OCI-LY3 (cell line): ENCODE measurements around the gene ZNF438.

ENCODE experiments used
- H2AFZ ChIP-seq: fragments of 200-600, 300-600 bp; shearing (Covaris generic); 2 replicates; pipeline ENCODE4 v1.6.0; 2014; ENCODE audit warnings: antibody characterized with exemption, low read depth, low read length
- H3K27ac ChIP-seq: fragments of 200-600, 300-600 bp; sonication (generic); 2 replicates; pipeline ENCODE4 v1.5.1; 2014; ENCODE audit warnings: mild to moderate bottlenecking, low read length, moderate library complexity, mixed read lengths
- H3K27me3 ChIP-seq: fragments of 200-600, 300-600 bp; sonication (generic); 2 replicates; pipeline ENCODE4 v1.6.1; 2014; ENCODE audit warnings: low read depth, low read length, mixed read lengths
- H3K36me3 ChIP-seq: fragments of 200-600, 300-600 bp; sonication (generic); replicated peaks from 2 replicates; pipeline ENCODE3; 2014; ENCODE audit warnings: low read depth, low read length, mixed read lengths
- H3K4me1 ChIP-seq: fragments of 300-600, 200-600 bp; sonication (generic); 2 replicates; pipeline ENCODE4 v1.6.1; 2014; ENCODE audit warnings: low read length, mixed read lengths
- H3K4me2 ChIP-seq: fragments of 200-600, 300-600 bp; sonication (generic); 2 replicates; pipeline ENCODE4 v1.6.1; 2014; ENCODE audit warnings: low read length, mixed read lengths
- H3K4me3 ChIP-seq: fragments of 300-600, 200-600 bp; sonication (generic); 2 replicates; pipeline ENCODE4 v1.5.1; 2014; ENCODE audit warnings: antibody characterized with exemption, mild to moderate bottlenecking, low read length, moderate library complexity
- H3K79me2 ChIP-seq: fragments of 300-600, 200-600 bp; shearing (Covaris generic); 2 replicates; pipeline ENCODE4 v1.6.1; 2014; ENCODE audit warnings: mild to moderate bottlenecking, low read length, mixed read lengths
- H3K9ac ChIP-seq: fragments of 300-600, 200-600 bp; shearing (Covaris generic); 2 replicates; pipeline ENCODE4 v1.6.0; 2014; ENCODE audit warnings: mild to moderate bottlenecking, low read length, moderate library complexity
- H3K9me3 ChIP-seq: fragments of 200-600, 300-600 bp; shearing (Covaris generic); 2 replicates; pipeline ENCODE4 v1.6.1; 2014; ENCODE audit warnings: low read length, mixed read lengths; ENCODE audit not compliant: insufficient read depth
- H4K20me1 ChIP-seq: fragments of 200-600, 300-600 bp; sonication (generic); 2 replicates; pipeline ENCODE4 v1.6.1; 2016; ENCODE audit warnings: low read length, mixed read lengths; ENCODE audit not compliant: insufficient read depth
- CTCF ChIP-seq: fragments of 200-600, 300-600 bp; sonication (generic); IDR thresholded peaks from 2 replicates; pipeline ENCODE4 v1.5.1; 2014; ENCODE audit warnings: antibody characterized with exemption, low read length, low read depth
- EZH2phosphoT487 ChIP-seq: fragments of 200-600 bp; shearing (Covaris generic); IDR thresholded peaks from 2 replicates; pipeline ENCODE4 v1.6.1; 2018; ENCODE audit warnings: antibody characterized with exemption, mixed run types, low read depth

ZNF438 gene

DNA sequence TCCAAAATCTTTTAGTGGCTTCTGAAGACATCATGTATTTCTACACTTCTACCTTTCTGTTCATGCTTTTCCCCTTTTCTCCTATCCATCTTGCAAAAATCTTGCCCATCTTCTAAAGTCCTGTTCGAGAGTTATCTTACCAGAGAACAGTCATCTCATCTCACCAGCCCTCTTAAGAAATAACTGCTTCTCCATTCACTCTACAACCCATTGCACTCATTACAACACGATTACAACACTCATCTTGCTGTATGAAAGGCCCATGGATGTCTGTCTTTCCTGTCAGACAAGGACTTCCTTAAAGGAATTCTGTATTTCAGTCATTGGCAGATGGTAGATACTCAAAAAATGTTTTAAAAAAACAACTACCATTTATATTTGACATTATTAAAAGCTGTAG lies 30.8 kb downstream of the ZNF438 start:
- H3K27me3 ChIP-seq, result no peaks in the 10 kb centered on the region

DNA sequence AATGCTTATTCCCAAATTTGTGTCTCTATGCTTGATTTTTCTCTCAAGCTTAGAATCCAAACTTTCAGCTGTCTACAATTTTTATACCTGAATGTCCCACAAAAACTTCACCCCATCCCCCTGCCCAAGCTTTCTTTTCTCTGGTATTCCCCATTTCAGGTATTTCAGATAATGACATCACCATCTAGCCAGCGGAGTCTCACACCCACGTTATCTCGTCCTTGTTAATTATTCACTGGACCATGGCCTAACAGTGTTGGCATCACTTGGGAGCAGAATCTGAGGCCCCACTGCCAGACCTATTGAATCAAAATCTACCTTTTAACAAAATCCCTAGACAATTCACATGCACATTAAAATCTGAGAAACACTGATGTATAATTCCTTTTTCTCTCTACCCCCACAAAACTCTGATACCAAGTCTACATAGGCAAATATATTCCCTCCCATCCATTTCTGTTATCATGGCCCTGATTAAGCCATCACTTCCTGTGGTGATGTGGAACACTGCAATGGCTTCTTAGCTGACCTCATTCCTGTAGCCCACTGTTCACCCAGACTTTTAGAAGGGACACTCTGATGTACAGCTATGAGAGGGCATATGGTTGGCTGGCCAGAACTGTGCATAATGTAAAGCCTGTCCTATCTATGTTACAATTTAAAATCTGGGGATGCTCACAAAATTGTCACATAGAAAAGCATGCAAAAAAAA lies 31.4 kb downstream of the ZNF438 start:
- no peaks in the 10 kb centered on the region for H3K27me3 ChIP-seq
- no peak overlapping the region for H3K4me3 ChIP-seq
- H2AFZ ChIP-seq, result no peak overlapping the region
- no peaks in the 10 kb centered on the region for H3K79me2 ChIP-seq
- peaks cover 4% of the 10 kb centered on the region for H3K36me3 ChIP-seq
- no peak overlapping the region for H3K9ac ChIP-seq
- TF ChIP-seq CTCF (no peak), EZH2phosphoT487 (no peak)
- H3K27ac ChIP-seq, result no peak overlapping the region
- no peak overlapping the region for H3K4me2 ChIP-seq
- no peaks in the 10 kb centered on the region for H4K20me1 ChIP-seq
- peaks cover 7% of the 10 kb centered on the region for H3K9me3 ChIP-seq
- H3K4me1 ChIP-seq, result peaks cover 52% of the 10 kb centered on the region

More for the DNA sequence above, 30.8 kb downstream of the ZNF438 start:
- Histone ChIP-seq H3K36me3 (no peaks in the 10 kb centered on the region), H4K20me1 (no peaks in the 10 kb centered on the region), H3K4me3 (no peak overlapping the region), H3K27ac (no peak overlapping the region), H3K9me3 (0 out of 2 replicates have a peak, but pooled peaks cover under 1% of the 10 kb centered on the region), H3K4me2 (no peak overlapping the region), H3K4me1 (peaks cover 58% of the 10 kb centered on the region), H2AFZ (no peak overlapping the region), H3K79me2 (no peaks in the 10 kb centered on the region), H3K9ac (no peak overlapping the region)
- no peak for TF ChIP-seq CTCF
- no peak for TF ChIP-seq EZH2phosphoT487

DNA sequence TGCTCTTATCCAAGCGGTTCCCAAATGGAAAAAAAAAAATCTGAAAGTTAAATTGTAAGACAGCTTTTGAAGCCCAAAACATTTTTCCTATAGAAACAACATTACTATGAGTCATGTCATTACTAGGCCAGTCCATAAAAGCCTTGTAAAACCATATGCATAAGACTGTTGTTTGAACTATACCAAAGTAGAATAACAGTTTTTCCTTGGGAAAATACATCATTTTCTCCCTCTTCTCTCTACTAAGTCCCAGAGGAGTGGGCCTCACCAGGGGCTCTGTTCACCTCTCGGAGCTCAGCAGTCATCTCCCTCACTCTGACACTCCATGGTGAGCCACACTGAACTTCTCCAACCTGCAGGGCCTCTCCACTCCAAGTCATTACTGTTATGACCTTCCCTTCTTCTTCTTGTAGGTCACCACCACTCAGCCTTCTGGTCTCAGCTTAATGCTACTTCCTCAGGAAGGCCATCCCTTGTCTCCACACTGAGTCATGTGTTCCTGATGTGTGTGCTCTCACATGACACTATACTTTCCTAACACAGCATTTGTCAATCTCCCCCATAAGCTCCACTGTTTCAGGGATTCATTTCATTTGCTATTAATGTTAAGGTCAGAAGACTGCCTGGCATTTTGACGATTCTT lies 32.5 kb downstream of the ZNF438 start:
- H3K27ac ChIP-seq, result peak overlapping the region; percentile 0; the same call in 1 of the 2 replicates
- H3K79me2 ChIP-seq, result no peaks in the 10 kb centered on the region
- no peaks in the 10 kb centered on the region for H4K20me1 ChIP-seq
- H3K9me3 ChIP-seq, result peaks cover 11% of the 10 kb centered on the region
- H3K4me3 ChIP-seq, result peak overlapping the region; percentile 25
- H3K36me3 ChIP-seq, result peaks cover 7% of the 10 kb centered on the region
- no peaks in the 10 kb centered on the region for H3K27me3 ChIP-seq
- peak overlapping the region; percentile 42 for H3K4me2 ChIP-seq
- no peak overlapping the region for H2AFZ ChIP-seq
- no peak overlapping the region for H3K9ac ChIP-seq
- H3K4me1 ChIP-seq, result peaks cover 41% of the 10 kb centered on the region
- TF ChIP-seq CTCF, result no peak
- no peak for TF ChIP-seq EZH2phosphoT487

DNA sequence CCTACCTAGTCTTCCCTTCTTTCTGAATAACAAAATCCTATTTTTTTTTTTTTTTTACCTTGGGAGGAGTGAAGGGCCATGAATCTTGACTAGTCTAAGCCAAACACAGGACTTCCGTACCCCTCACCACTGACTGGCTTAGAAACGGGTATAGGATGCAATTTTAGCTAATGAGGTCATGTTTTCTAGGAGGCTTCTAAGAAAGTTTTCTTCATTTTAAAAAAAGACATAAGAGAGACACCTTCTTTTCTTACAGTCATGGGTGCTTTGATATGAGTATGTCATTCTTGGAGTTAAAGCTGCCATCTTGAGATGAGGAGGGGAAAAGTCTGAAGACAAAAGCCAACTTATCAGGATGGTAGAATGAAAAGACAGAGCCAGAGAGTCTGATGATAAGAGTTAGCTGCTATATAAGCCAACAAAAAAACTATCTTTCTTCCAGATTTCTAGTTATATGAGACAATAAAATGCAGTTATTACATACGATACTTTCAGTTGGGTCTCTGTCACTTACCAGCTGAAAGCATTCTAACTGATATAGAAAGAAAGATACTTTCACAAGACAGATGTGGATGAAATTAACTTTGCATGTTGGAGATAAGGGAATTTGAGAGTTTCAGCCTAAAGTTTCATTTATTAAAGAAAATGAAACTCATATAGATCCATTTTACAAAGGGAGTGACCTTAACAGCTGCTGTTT lies 34.0 kb downstream of the ZNF438 start:
- TF ChIP-seq CTCF, result no peak
- TF ChIP-seq EZH2phosphoT487, result no peak
- Histone ChIP-seq H3K9me3 (peaks cover 11% of the 10 kb centered on the region), H3K79me2 (no peaks in the 10 kb centered on the region), H3K4me3 (peak overlapping the region; percentile 49), H3K9ac (no peak overlapping the region), H3K4me1 (peaks cover 38% of the 10 kb centered on the region), H4K20me1 (no peaks in the 10 kb centered on the region), H3K27ac (peak overlapping the region; percentile 46), H3K27me3 (no peaks in the 10 kb centered on the region), H2AFZ (no peak overlapping the region), H3K4me2 (peak overlapping the region; percentile 49), H3K36me3 (peaks cover 10% of the 10 kb centered on the region)
